Spleen (tissue), 11 donors: ENCODE data around the gene MOGAT3. TPM values are rescaled to one million over a fixed set of nuclear protein-coding genes. Genes with fewer than 3 reads are reported as not detected.

Source experiments
- DNase-seq: peaks from one replicate; pipeline ENCODE4 v3.0.0-alpha.2; 2020
- H3K27ac ChIP-seq, 8 donors: fragments of 200-600 bp; sonication (generic) in 7 of 8; 1 replicate in 4 of 8; 2 replicates in 4 of 8; pipeline versions ENCODE4 v1.5.0 to v1.8.0; 2016 to 2021; ENCODE audit warnings: inconsistent platforms in 4 of 8, mild to moderate bottlenecking in 4 of 8, moderate library complexity in 1 of 8
- H3K27me3 ChIP-seq, 7 donors: fragments of 200-600 bp; sonication (generic) in 6 of 7; replicated peaks in 1 of 7; 1 replicate in 4 of 7; 2 replicates in 3 of 7; pipeline versions ENCODE4 v1.5.0 to v1.8.0; 2016 to 2021; ENCODE audit warnings: inconsistent platforms in 3 of 7, mild to moderate bottlenecking in 1 of 7
- H3K36me3 ChIP-seq, 6 donors: fragments of 200-600 bp; sonication (generic) in 5 of 6; 1 replicate in 4 of 6; 2 replicates in 2 of 6; pipeline versions ENCODE4 v1.5.0 to v1.8.0; 2016 to 2021; ENCODE audit warnings: inconsistent platforms in 2 of 6
- H3K4me1 ChIP-seq, 6 donors: fragments of 200-600 bp; sonication (generic) in 5 of 6; 1 replicate in 3 of 6; 2 replicates in 3 of 6; pipeline versions ENCODE4 v1.5.0 to v1.8.0; 2016 to 2021; ENCODE audit warnings: inconsistent platforms in 3 of 6
- H3K4me3 ChIP-seq, 8 donors: fragments of 200-600 bp; sonication (generic) in 7 of 8; 1 replicate in 4 of 8; 2 replicates in 4 of 8; pipeline versions ENCODE4 v1.5.0 to v1.8.0; 2016 to 2021; ENCODE audit warnings: inconsistent platforms in 4 of 8, mild to moderate bottlenecking in 4 of 8, moderate library complexity in 2 of 8
- H3K9me3 ChIP-seq, 8 donors: fragments of 200-600 bp; sonication (generic) in 7 of 8; 1 replicate in 4 of 8; 2 replicates in 4 of 8; pipeline versions ENCODE4 v1.5.0 to v1.8.0; 2016 to 2021; ENCODE audit warnings: inconsistent platforms in 4 of 8
- CTCF ChIP-seq, 11 experiments: fragments of 200-600 bp in 7 of 11; fragments of 450-650 bp in 4 of 11; sonication (generic) in 4 of 11; IDR thresholded peaks in 8 of 11; conservative IDR thresholded peaks in 3 of 11; 1 replicate in 7 of 11; 2 replicates in 4 of 11; pipeline versions ENCODE4 v1.4.0 to v1.8.0; 2016 to 2021; ENCODE audit warnings: antibody characterized with exemption in 11 of 11, inconsistent platforms in 4 of 11, mild to moderate bottlenecking in 1 of 11
- POLR2A ChIP-seq, 3 donors: fragments of 450-650 bp; IDR thresholded peaks; one replicate each; pipeline ENCODE4 v1.5.1; 2017; ENCODE audit warnings: antibody characterized with exemption in 3 of 3, mild to moderate bottlenecking in 1 of 3
- POLR2AphosphoS5 ChIP-seq, 3 donors: sonication (generic); formaldehyde crosslinking; IDR thresholded peaks; one replicate each; pipeline ENCODE4 v1.5.1; 2017; ENCODE audit warnings: antibody characterized with exemption in 3 of 3
- WGBS, 5 donors: extraction: QIAGEN DNeasy Blood & Tissue Kit in 3 of 5; methylation state at CpG; one replicate each; pipeline versions ENCODE4 v1.1.5 to v1.1.7; 2013 to 2018; 5-methylcytosine and 5-hydroxymethylcytosine counted together
- intact Hi-C: fragments of 100-400 bp; cut with DNase I; formaldehyde crosslinking; loops from one replicate; pipeline ENCODE4 v1.15.0; 2023; ENCODE audit warnings: low total_unique reads
- polyA plus RNA-seq, 3 donors: library from polyadenylated mRNA; stranded (reverse); fragments of 200-250 nt; gene quantifications; one replicate each; pipeline ENCODE4 v1.2.1, GENCODE V29; 2013
- total RNA-seq, 7 donors: library from RNA; depleted of rRNA in 3 of 7; stranded (reverse); fragments of >200 nt in 3 of 7; fragmentation: NEBNext Ultra II Directional in 4 of 7; extraction: Animal tissue kit (Norgen Biotek cat#: 25700) in 4 of 7; gene quantifications; one replicate each; pipeline versions ENCODE4 v1.1.0 to v1.2.1, GENCODE V29; 2016 to 2021
- donor health status: healthy with polysubstance abuse.
- donor health status: DM: no; HTN: no; CAD: no; lungs with moderate emphysema.
- donor health status: DM: no; HTN: no; CAD: no.
- donor health status: Bipolar disorder and iron deficiency.
- donor health status: healthy.
- donor health status: DM: no; HTN: no; CAD: no.
- donor health status: DM: yes; HTN: yes; CAD: no.

MOGAT3 gene
- total and polyA plus RNA-seq, 10 donors = not detected

GRCh38 chr7:101238226-101239182 is 37.7 kb upstream of the MOGAT3 start:
- Histone ChIP-seq H3K27ac (peak overlapping the region; percentile 9 to 99 (median 88)), H3K36me3 (peaks cover 0 to 85% (median 32%) of the 10 kb centered on the region in 6 donors), H3K9me3 (no peaks in the 10 kb centered on the region), H3K4me3 (peak overlapping the region in 3 of 8 donors; percentile 4 to 55 (median 10)), H3K27me3 (no peaks in the 10 kb centered on the region), H3K4me1 (peaks cover 15 to 87% (median 62%) of the 10 kb centered on the region in 6 donors)
- WGBS, 5 donors = 43 to 61% (median 46%) methylated on average over 18 to 28 of the region's 28 CpGs
- DNase-seq = no peak
- intact Hi-C loops = no loop called here
- TF ChIP-seq POLR2AphosphoS5 (IDR thresholded peaks at IDR 0.05) = no peak
- no peak for TF ChIP-seq CTCF (IDR thresholded peaks at IDR 0.05 in 8 of 11, conservative IDR thresholded peaks at IDR 0.05 in 3 of 11)
- no peak for TF ChIP-seq POLR2A (IDR thresholded peaks at IDR 0.05)

GRCh38 chr7:101237206-101238067 is 36.6 kb upstream of the MOGAT3 start, which contains the start of gene CLDN15:
Gene CLDN15 (minus strand): TSS chr7:101237802. CDS start chr7:101237581, 221 bp downstream.
- intact Hi-C loops = no loop called here
- peak; percentile 67 for DNase-seq
- peak; percentile 41 to 61 (median 51) for TF ChIP-seq POLR2AphosphoS5 (IDR thresholded peaks at IDR 0.05)
- TF ChIP-seq POLR2A (IDR thresholded peaks at IDR 0.05) = no peak
- Histone ChIP-seq H3K27me3 (no peaks in the 10 kb centered on the region), H3K36me3 (peaks cover 0 to 80% (median 32%) of the 10 kb centered on the region in 6 donors), H3K9me3 (no peaks in the 10 kb centered on the region), H3K4me1 (peaks cover 6 to 84% (median 55%) of the 10 kb centered on the region in 6 donors), H3K27ac (peak within 1 kb of the TSS; percentile 9 to 99 (median 88)), H3K4me3 (peak within 1 kb of the TSS in 5 of 8 donors; percentile 4 to 55 (median 9))
- 32 to 40% (median 32%) methylated on average over 16 to 31 of the region's 31 CpGs for WGBS, 5 donors

DNA sequence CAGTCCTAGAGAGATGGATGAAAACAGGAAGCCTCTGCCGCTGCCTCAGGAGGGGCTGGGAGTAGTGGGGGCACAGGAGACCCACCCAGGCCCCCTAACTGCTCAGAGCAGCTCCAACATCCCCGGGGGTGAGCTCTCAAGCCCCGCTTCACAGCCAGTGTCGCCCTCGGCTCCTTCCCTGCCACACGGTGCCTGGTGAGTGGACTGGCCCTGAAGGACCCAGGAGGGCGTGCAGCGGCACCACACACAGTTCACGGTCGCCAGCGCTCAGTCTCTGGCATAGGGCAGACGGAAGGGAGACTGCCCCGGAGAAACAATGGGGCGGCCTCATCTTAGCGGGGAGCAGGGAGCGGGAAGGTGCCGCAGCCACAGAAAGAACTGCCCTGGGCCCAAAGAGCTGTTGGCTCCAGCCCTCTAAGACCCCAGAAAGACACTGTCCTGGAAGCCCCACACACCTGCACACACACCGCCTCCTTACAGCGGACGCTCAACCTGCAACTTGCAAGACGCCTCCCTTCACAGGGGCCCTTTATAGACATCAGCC is 35.5 kb upstream of the MOGAT3 start:
- Histone ChIP-seq H3K9me3 (no peaks in the 10 kb centered on the region), H3K4me3 (peak overlapping the region in 5 of 8 donors; percentile 4 to 55 (median 9)), H3K36me3 (peaks cover 0 to 86% (median 32%) of the 10 kb centered on the region in 6 donors), H3K4me1 (peaks cover 5 to 84% (median 53%) of the 10 kb centered on the region in 6 donors), H3K27me3 (no peaks in the 10 kb centered on the region), H3K27ac (peak overlapping the region in 6 of 8 donors; percentile 69 to 99 (median 93))
- WGBS, 5 donors = 51 to 75% (median 59%) methylated on average over 11 to 21 of the region's 21 CpGs
- intact Hi-C loops = no loop called here
- TF ChIP-seq POLR2AphosphoS5 (IDR thresholded peaks at IDR 0.05) = peak; percentile 15 to 73 (median 62)
- TF ChIP-seq CTCF (IDR thresholded peaks at IDR 0.05 in 8 of 11, conservative IDR thresholded peaks at IDR 0.05 in 3 of 11) = no peak
- TF ChIP-seq POLR2A (IDR thresholded peaks at IDR 0.05) = no peak
- peak; percentile 76 for DNase-seq

GRCh38 chr7:101235522-101235921 is 34.7 kb upstream of the MOGAT3 start:
- peak overlapping the region in 2 of 8 donors; percentile 98 to 99 for H3K27ac ChIP-seq
- 52 to 77% (median 68%) methylated on average over 5 to 9 of the region's 9 CpGs for WGBS, 5 donors
- no peaks in the 10 kb centered on the region for H3K27me3 ChIP-seq
- intact Hi-C loops = no loop called here
- peaks cover 0 to 86% (median 29%) of the 10 kb centered on the region in 6 donors for H3K36me3 ChIP-seq
- TF ChIP-seq POLR2AphosphoS5 (IDR thresholded peaks at IDR 0.05) (no peak), CTCF (IDR thresholded peaks at IDR 0.05 in 8 of 11, conservative IDR thresholded peaks at IDR 0.05 in 3 of 11) (no peak), POLR2A (IDR thresholded peaks at IDR 0.05) (no peak)
- peak; percentile 66 for DNase-seq
- no peaks in the 10 kb centered on the region for H3K9me3 ChIP-seq
- peak overlapping the region in 1 of 8 donors; percentile 55 for H3K4me3 ChIP-seq
- H3K4me1 ChIP-seq = peaks cover 5 to 84% (median 49%) of the 10 kb centered on the region in 6 donors
